B cell (primary cell): ENCODE measurements around the gene TGFA. TPM values are rescaled to one million over a fixed set of nuclear protein-coding genes. Genes with fewer than 3 reads are reported as not detected.

ENCODE experiments used
- ATAC-seq: fragments of 200-7000 bp; cut with Tn5 transposase; one replicate; pipeline ENCODE4 v1.10.0; 2021; ENCODE audit warnings: low read depth, mild to moderate bottlenecking, moderate number of reproducible peaks, moderate library complexity
- CTCF ChIA-PET: fragments of 350-600 bp; sonication (Branson Sonifier 250); formaldehyde crosslinking; loops from one replicate; lab custom pipeline; 2021; ENCODE audit warnings: antibody characterized with exemption, inconsistent platforms; lab: Charles Lee
- POLR2A ChIA-PET: fragments of 350-600 bp; sonication (Branson Sonifier 250); formaldehyde crosslinking; loops from one replicate; lab custom pipeline; 2021; ENCODE audit warnings: antibody characterized with exemption; lab: Charles Lee
- DNase-seq: peaks from one replicate; pipeline ENCODE4 v3.0.0; 2013
- H2AFZ ChIP-seq: 2 replicates; pipeline ENCODE4 v1.6.1; 2012; ENCODE audit warnings: mild to moderate bottlenecking, low read depth, low read length; ENCODE audit not compliant: insufficient read depth, poor library complexity, severe bottlenecking
- H3K27ac ChIP-seq, 2 donors: 1 replicate in 1 of 2; 2 replicates in 1 of 2; pipeline ENCODE4 v1.5.1; 2012 to 2013; ENCODE audit warnings: low read length in 2 of 2, mild to moderate bottlenecking in 2 of 2, moderate library complexity in 1 of 2
- H3K27me3 ChIP-seq, 4 experiments: fragments of 200-600 bp in 1 of 4; sonication (generic) in 1 of 4; replicated peaks in 1 of 4; 1 replicate in 2 of 4; 2 replicates in 2 of 4; pipeline versions ENCODE4 v1.6.1 to v1.7.0; 2013 to 2016; ENCODE audit warnings: low read length in 3 of 4, mild to moderate bottlenecking in 2 of 4, mixed read lengths in 1 of 4, moderate library complexity in 1 of 4; ENCODE audit not compliant: insufficient read depth in 4 of 4, control insufficient read depth in 3 of 4; ENCODE audit errors: control extremely low read depth in 1 of 4
- H3K36me3 ChIP-seq, 2 experiments: replicated peaks in 1 of 2; 1 replicate in 1 of 2; 2 replicates in 1 of 2; pipeline versions ENCODE4 v1.6.1 to v1.7.1; 2013; ENCODE audit warnings: low read length in 1 of 2; ENCODE audit not compliant: insufficient read depth in 2 of 2, control insufficient read depth in 1 of 2; ENCODE audit errors: control extremely low read depth in 1 of 2, extremely low read depth in 1 of 2
- H3K4me1 ChIP-seq, 2 donors: fragments of 200-600 bp in 1 of 2; sonication (generic) in 1 of 2; 1 replicate in 1 of 2; 2 replicates in 1 of 2; pipeline versions ENCODE4 v1.5.1 to v1.6.1; 2013 to 2017; ENCODE audit warnings: low read length in 2 of 2; ENCODE audit not compliant: control insufficient read depth in 2 of 2, insufficient read depth in 2 of 2
- H3K4me2 ChIP-seq: replicated peaks from 2 replicates; pipeline ENCODE3; 2012; ENCODE audit warnings: mild to moderate bottlenecking, low read depth, low read length; ENCODE audit not compliant: poor library complexity, severe bottlenecking
- H3K4me3 ChIP-seq, 5 experiments: fragments of 200-600 bp in 1 of 5; sonication (generic) in 1 of 5; 1 replicate in 3 of 5; 2 replicates in 2 of 5; pipeline versions ENCODE4 v1.5.1 to v1.7.0; 2011 to 2016; ENCODE audit warnings: low read length in 4 of 5, mild to moderate bottlenecking in 4 of 5, low read depth in 2 of 5, control low read depth in 1 of 5, moderate library complexity in 1 of 5; ENCODE audit not compliant: insufficient read depth in 1 of 5; ENCODE audit errors: control extremely low read depth in 1 of 5, extremely low read depth in 1 of 5
- H3K79me2 ChIP-seq: fragments of 200-600 bp; sonication (generic); one replicate; pipeline ENCODE4 v1.6.0; 2016; ENCODE audit warnings: low read length; ENCODE audit not compliant: control insufficient read depth, insufficient read depth
- H3K9ac ChIP-seq: fragments of 200-600 bp; sonication (generic); 2 replicates; pipeline ENCODE4 v1.6.1; 2017; ENCODE audit warnings: mild to moderate bottlenecking, low read length, moderate library complexity
- H3K9me3 ChIP-seq, 3 donors: one replicate each; pipeline versions ENCODE4 v1.6.1 to v1.7.1; 2013; ENCODE audit warnings: low read length in 2 of 3; ENCODE audit not compliant: control insufficient read depth in 2 of 3, insufficient read depth in 1 of 3; ENCODE audit errors: control extremely low read depth in 1 of 3
- H4K20me1 ChIP-seq: 2 replicates; pipeline ENCODE4 v1.6.0; 2012; ENCODE audit warnings: mild to moderate bottlenecking, low read length; ENCODE audit not compliant: insufficient read depth, control insufficient read depth, poor library complexity, severe bottlenecking
- H3K27ac Mint-ChIP-seq: one replicate; pipeline ENCODE4 v1.8.0; 2021; ENCODE audit warnings: mixed read lengths
- H3K27me3 Mint-ChIP-seq: one replicate; pipeline ENCODE4 v1.8.0; 2021; ENCODE audit warnings: mixed read lengths
- H3K4me1 Mint-ChIP-seq: one replicate; pipeline ENCODE4 v1.8.0; 2021; ENCODE audit warnings: mixed read lengths
- H3K4me3 Mint-ChIP-seq: one replicate; pipeline ENCODE4 v1.8.0; 2021; ENCODE audit warnings: mixed read lengths
- H3K9me3 Mint-ChIP-seq: one replicate; pipeline ENCODE4 v1.8.0; 2022; ENCODE audit warnings: mixed read lengths; ENCODE audit not compliant: insufficient read depth
- CTCF ChIP-seq: fragments of 200-600 bp; IDR thresholded peaks from one replicate; pipeline ENCODE4 v1.8.0; 2022; ENCODE audit warnings: antibody characterized with exemption, mild to moderate bottlenecking
- EZH2 ChIP-seq: IDR thresholded peaks from 2 replicates; pipeline ENCODE4 v1.6.1; 2012; ENCODE audit warnings: borderline replicate concordance, low read depth, mild to moderate bottlenecking, moderate library complexity, low read length; ENCODE audit not compliant: insufficient read depth, poor library complexity, severe bottlenecking
- WGBS: methylation state at CpG from one replicate; pipeline ENCODE4 v1.1.5; 2013; ENCODE audit warnings: missing lambda C conversion rate; ENCODE audit not compliant: insufficient coverage; 5-methylcytosine and 5-hydroxymethylcytosine counted together
- intact Hi-C: fragments of 100-400 bp; cut with micrococcal nuclease; formaldehyde crosslinking; loops from one replicate; pipeline ENCODE4 v1.10.0; 2022
- polyA plus RNA-seq: library from polyadenylated mRNA; depleted of rRNA; stranded (reverse); fragments of >200 nt; gene quantifications from 2 replicates; pipeline ENCODE4 v1.2.3, GENCODE V29; 2012
- total RNA-seq, 2 donors: library from RNA; stranded (reverse); fragments of 120-200 nt in 1 of 2; gene quantifications; 1 replicate in 1 of 2; 2 replicates in 1 of 2; pipeline versions ENCODE4 v1.2.3 to v1.2.4, GENCODE V29; 2013 to 2022

Gene TGFA
- total and polyA plus RNA-seq, 2 donors (not counting 1 experiment from before 2014, with no cell fraction given) = 0.04 TPM; not detected in 1

GRCh38 chr2:70560040-70560439 is 6.4 kb upstream of the TGFA start:
- Histone ChIP-seq H3K9ac (no peak overlapping the region), H3K9me3 (no peaks in the 10 kb centered on the region), H3K36me3 (no peaks in the 10 kb centered on the region), H2AFZ (no peak overlapping the region), H3K4me2 (no peak overlapping the region), H3K27me3 (peaks cover 0 to 22% (median 10%) of the 10 kb centered on the region in 4 experiments), H3K4me1 (no peaks in the 10 kb centered on the region), H3K4me3 (no peak overlapping the region), H3K27ac (no peak overlapping the region), H3K79me2 (no peaks in the 10 kb centered on the region), H4K20me1 (no peaks in the 10 kb centered on the region)
- ATAC-seq (no peak), DNase-seq (no peak)
- Mint-ChIP-seq H3K27me3 (peaks cover 51% of the 10 kb centered on the region), H3K4me1 (no peaks in the 10 kb centered on the region), H3K9me3 (no peaks in the 10 kb centered on the region), H3K4me3 (no peak overlapping the region), H3K27ac (no peak overlapping the region)
- CTCF ChIA-PET = interaction anchor here (0.7 kb wide), 1 partner anchor 40 kb away, joined by 3 read pairs; no protein-coding TSS in a partner anchor
- no CpG with 5 or more reads among the region's 2 CpGs for WGBS
- POLR2A ChIA-PET = no interaction called here
- intact Hi-C loops = no loop called here
- TF ChIP-seq CTCF (no peak), EZH2 (no peak)

- peaks cover 0 to 27% (median 20%) of the 10 kb centered on the region in 4 experiments for H3K27me3 ChIP-seq
- ChIA-PET CTCF (interaction anchor here (1.2 kb wide), 1 partner anchor 14 kb away, joined by 3 read pairs; no protein-coding TSS in a partner anchor), POLR2A (no interaction called here)
- H3K27ac Mint-ChIP-seq = no peak overlapping the region
- no peaks in the 10 kb centered on the region for H3K9me3 Mint-ChIP-seq
- no peaks in the 10 kb centered on the region for H3K36me3 ChIP-seq
- ATAC-seq (no peak), DNase-seq (no peak)
- H3K4me1 Mint-ChIP-seq = peaks cover 10% of the 10 kb centered on the region
- H4K20me1 ChIP-seq = no peaks in the 10 kb centered on the region
- H3K4me3 ChIP-seq = no peak overlapping the region
- H3K9ac ChIP-seq = no peak overlapping the region
- intact Hi-C loops = no loop called here
- no peak overlapping the region for H3K4me2 ChIP-seq
- peaks cover 59% of the 10 kb centered on the region for H3K27me3 Mint-ChIP-seq
- 68% methylated on average over 4 of the region's 5 CpGs for WGBS
- no peak for TF ChIP-seq CTCF
- H3K27ac ChIP-seq = no peak overlapping the region
- H2AFZ ChIP-seq = no peak overlapping the region
- H3K4me3 Mint-ChIP-seq = no peak overlapping the region
- H3K9me3 ChIP-seq = peaks cover 0 to 2% (median 0%) of the 10 kb centered on the region in 3 donors
- H3K79me2 ChIP-seq = no peaks in the 10 kb centered on the region
- H3K4me1 ChIP-seq = peaks cover 10 to 11% of the 10 kb centered on the region in 2 donors
Observed at GRCh38 chr2:70558195-70558808, 4.7 kb upstream of the TGFA start.
